Measurements from ENCODE around the gene TMEM38B.

DNA sequence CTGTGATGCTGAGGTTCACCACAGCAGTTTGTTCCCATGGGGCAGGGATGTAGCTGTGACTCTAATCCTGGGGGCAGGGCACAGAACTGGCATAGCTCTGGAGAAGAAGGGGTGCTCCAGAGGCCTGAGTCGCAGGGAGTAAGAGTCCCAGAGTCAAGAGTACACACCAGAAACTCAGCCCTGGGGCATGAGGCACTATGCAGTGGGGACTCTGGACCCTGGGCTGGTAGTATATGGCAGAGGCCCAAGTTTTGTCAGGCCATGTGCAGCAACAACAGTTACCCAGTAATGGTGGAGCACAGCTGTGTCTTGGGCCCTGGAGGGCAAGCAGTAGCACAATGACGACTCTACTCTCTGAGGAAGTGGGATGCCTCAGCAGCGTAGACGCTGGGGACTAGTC lies 42.9 kb downstream of the TMEM38B start:
- TF ChIP-seq, protein P1, sequence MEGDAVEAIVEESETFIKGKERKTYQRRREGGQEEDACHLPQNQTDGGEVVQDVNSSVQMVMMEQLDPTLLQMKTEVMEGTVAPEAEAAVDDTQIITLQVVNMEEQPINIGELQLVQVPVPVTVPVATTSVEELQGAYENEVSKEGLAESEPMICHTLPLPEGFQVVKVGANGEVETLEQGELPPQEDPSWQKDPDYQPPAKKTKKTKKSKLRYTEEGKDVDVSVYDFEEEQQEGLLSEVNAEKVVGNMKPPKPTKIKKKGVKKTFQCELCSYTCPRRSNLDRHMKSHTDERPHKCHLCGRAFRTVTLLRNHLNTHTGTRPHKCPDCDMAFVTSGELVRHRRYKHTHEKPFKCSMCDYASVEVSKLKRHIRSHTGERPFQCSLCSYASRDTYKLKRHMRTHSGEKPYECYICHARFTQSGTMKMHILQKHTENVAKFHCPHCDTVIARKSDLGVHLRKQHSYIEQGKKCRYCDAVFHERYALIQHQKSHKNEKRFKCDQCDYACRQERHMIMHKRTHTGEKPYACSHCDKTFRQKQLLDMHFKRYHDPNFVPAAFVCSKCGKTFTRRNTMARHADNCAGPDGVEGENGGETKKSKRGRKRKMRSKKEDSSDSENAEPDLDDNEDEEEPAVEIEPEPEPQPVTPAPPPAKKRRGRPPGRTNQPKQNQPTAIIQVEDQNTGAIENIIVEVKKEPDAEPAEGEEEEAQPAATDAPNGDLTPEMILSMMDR (IDR thresholded peaks at IDR 0.05), result no peak
- TF ChIP-seq POLR2A (IDR thresholded peaks at IDR 0.05), result no peak
